Breast epithelium (tissue), 4 donors: ENCODE results near the gene TTC12. TPM values are rescaled to one million over a fixed set of nuclear protein-coding genes. Genes with fewer than 3 reads are reported as not detected.

Experiments
- DNase-seq, 2 donors: peaks; one replicate each; pipeline ENCODE4 v3.0.0-alpha.2; 2019; ENCODE audit warnings: low spot score in 2 of 2
- H3K27ac ChIP-seq, 2 donors: fragments of 200-600 bp; sonication (generic) in 1 of 2; one replicate each; pipeline ENCODE4 v1.5.1; 2016 to 2019; ENCODE audit warnings: mild to moderate bottlenecking in 1 of 2
- H3K27me3 ChIP-seq, 2 donors: fragments of 200-600 bp; sonication (generic) in 1 of 2; one replicate each; pipeline versions ENCODE4 v1.5.1 to v1.6.0; 2017 to 2019; ENCODE audit warnings: control low read depth in 1 of 2, mild to moderate bottlenecking in 1 of 2
- H3K36me3 ChIP-seq: fragments of 200-600 bp; one replicate; pipeline ENCODE4 v1.5.1; 2019
- H3K4me1 ChIP-seq, 2 donors: fragments of 200-600 bp; sonication (generic); one replicate each; pipeline ENCODE4 v1.5.1; 2016 to 2019; ENCODE audit warnings: control low read depth in 1 of 2
- H3K4me3 ChIP-seq, 3 donors: fragments of 200-600 bp; sonication (generic); 1 replicate in 2 of 3; 2 replicates in 1 of 3; pipeline ENCODE4 v1.5.1; 2016 to 2019; ENCODE audit warnings: mild to moderate bottlenecking in 3 of 3, moderate library complexity in 2 of 3
- H3K9me3 ChIP-seq, 2 donors: fragments of 200-600 bp; sonication (generic) in 1 of 2; one replicate each; pipeline ENCODE4 v1.5.1; 2016 to 2019; ENCODE audit warnings: control low read depth in 1 of 2
- CTCF ChIP-seq, 3 donors: fragments of 450-650 bp; IDR thresholded peaks; one replicate each; pipeline ENCODE4 v1.5.1; 2016 to 2017; ENCODE audit warnings: antibody characterized with exemption in 3 of 3, mild to moderate bottlenecking in 3 of 3, moderate library complexity in 3 of 3
- POLR2A ChIP-seq: fragments of 450-650 bp; IDR thresholded peaks from one replicate; pipeline ENCODE4 v1.6.1; 2016; ENCODE audit warnings: antibody characterized with exemption, mild to moderate bottlenecking, moderate library complexity
- POLR2AphosphoS5 ChIP-seq, 3 donors: sonication (generic); formaldehyde crosslinking; IDR thresholded peaks; one replicate each; pipeline ENCODE4 v1.6.1; 2017; ENCODE audit warnings: antibody characterized with exemption in 3 of 3
- intact Hi-C: fragments of 100-400 bp; cut with DNase I; formaldehyde crosslinking; loops from one replicate; pipeline ENCODE4 v1.15.1; 2023; ENCODE audit warnings: low total_unique reads
- total RNA-seq, 3 donors: library from RNA; depleted of rRNA; stranded (reverse); fragments of >200 nt; gene quantifications; one replicate each; pipeline ENCODE4 v1.1.0, GENCODE V29; 2016

The TTC12 gene
- total RNA-seq, 3 donors from 2014 or later: 12.3 to 48.4 (median 43.6) TPM

DNA sequence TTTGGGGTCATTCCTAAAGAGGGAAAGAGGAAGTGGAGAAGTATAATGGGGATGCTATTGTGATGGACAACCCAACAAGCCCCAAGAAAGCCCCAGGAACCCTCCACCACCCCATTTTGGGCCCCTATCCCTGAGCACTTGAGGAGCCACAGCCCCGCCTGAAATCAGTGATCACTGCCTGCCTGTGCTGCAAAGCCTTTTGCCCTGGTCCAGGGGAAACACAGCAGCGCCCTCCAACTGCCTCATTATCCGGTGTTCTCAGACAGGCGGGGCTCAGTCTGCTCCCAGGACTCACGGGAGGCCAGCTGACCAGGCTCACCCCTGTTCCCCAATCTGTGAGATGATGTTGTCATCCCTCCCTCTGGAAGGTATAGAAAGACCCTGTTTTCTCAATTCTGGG lies 44.7 kb upstream of the TTC12 start:
- H3K4me3 ChIP-seq: no peak overlapping the region
- no peaks in the 10 kb centered on the region for H3K27me3 ChIP-seq
- H3K4me1 ChIP-seq: no peaks in the 10 kb centered on the region
- DNase-seq: no peak
- no peak overlapping the region for H3K27ac ChIP-seq
- TF ChIP-seq POLR2AphosphoS5 (IDR thresholded peaks at IDR 0.05) (no peak), POLR2A (no peak), CTCF (IDR thresholded peaks at IDR 0.05) (no peak)
- H3K9me3 ChIP-seq: no peaks in the 10 kb centered on the region
- H3K36me3 ChIP-seq: no peaks in the 10 kb centered on the region
- intact Hi-C loops: no loop called here

GRCh38 chr11:113270080-113270479 lies 44.3 kb upstream of the TTC12 start:
- H3K27ac ChIP-seq: no peak overlapping the region
- intact Hi-C loops: no loop called here
- H3K4me3 ChIP-seq: no peak overlapping the region
- DNase-seq: no peak
- H3K27me3 ChIP-seq: no peaks in the 10 kb centered on the region
- no peaks in the 10 kb centered on the region for H3K4me1 ChIP-seq
- H3K36me3 ChIP-seq: no peaks in the 10 kb centered on the region
- H3K9me3 ChIP-seq: no peaks in the 10 kb centered on the region
- TF ChIP-seq CTCF (IDR thresholded peaks at IDR 0.05) (no peak), POLR2A (no peak), POLR2AphosphoS5 (IDR thresholded peaks at IDR 0.05) (no peak)

GRCh38 chr11:113271551-113272245 lies 42.7 kb upstream of the TTC12 start:
- no peak for TF ChIP-seq POLR2AphosphoS5 (IDR thresholded peaks at IDR 0.05)
- no peak for TF ChIP-seq POLR2A
- TF ChIP-seq CTCF (IDR thresholded peaks at IDR 0.05): no peak
- no peaks in the 10 kb centered on the region for H3K36me3 ChIP-seq
- no peaks in the 10 kb centered on the region for H3K9me3 ChIP-seq
- H3K4me1 ChIP-seq: no peaks in the 10 kb centered on the region
- no peak overlapping the region for H3K27ac ChIP-seq
- no peak overlapping the region for H3K4me3 ChIP-seq
- DNase-seq: no peak
- H3K27me3 ChIP-seq: no peaks in the 10 kb centered on the region
- intact Hi-C loops: no loop called here

DNA sequence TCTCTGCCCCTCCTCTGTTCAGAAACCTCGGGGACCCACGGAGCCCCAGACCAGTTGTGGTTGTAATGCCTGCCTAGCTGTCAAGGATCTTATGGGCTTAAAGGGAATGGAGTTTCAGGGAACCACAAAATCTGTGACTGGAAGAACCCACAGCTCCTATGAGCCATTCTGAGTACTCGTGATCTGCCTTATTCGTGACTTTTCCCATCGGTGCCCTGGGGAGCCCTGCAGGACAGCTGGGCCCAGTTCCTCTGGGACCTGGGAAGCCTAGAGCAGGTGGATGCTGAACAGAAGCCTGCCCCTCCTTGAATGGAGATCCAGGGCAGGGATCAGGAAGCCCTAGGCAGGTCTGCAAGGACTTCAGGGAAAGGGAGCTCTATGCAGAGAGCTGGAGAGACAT lies 42.1 kb upstream of the TTC12 start:
- Histone ChIP-seq H3K4me1 (no peaks in the 10 kb centered on the region), H3K9me3 (no peaks in the 10 kb centered on the region), H3K4me3 (no peak overlapping the region), H3K27me3 (no peaks in the 10 kb centered on the region), H3K36me3 (no peaks in the 10 kb centered on the region), H3K27ac (no peak overlapping the region)
- intact Hi-C loops: no loop called here
- TF ChIP-seq POLR2AphosphoS5 (IDR thresholded peaks at IDR 0.05): no peak
- TF ChIP-seq CTCF (IDR thresholded peaks at IDR 0.05): no peak
- no peak for TF ChIP-seq POLR2A
- no peak for DNase-seq

GRCh38 chr11:113272927-113273615 lies 41.3 kb upstream of the TTC12 start:
- intact Hi-C loops: no loop called here
- H3K27me3 ChIP-seq: no peaks in the 10 kb centered on the region

More at GRCh38 chr11:113272927-113273615, 41.3 kb upstream of the TTC12 start:
- H3K4me1 ChIP-seq: no peaks in the 10 kb centered on the region
- H3K36me3 ChIP-seq: no peaks in the 10 kb centered on the region
- no peak overlapping the region for H3K27ac ChIP-seq
- TF ChIP-seq CTCF (IDR thresholded peaks at IDR 0.05): no peak
- no peak for TF ChIP-seq POLR2A
- TF ChIP-seq POLR2AphosphoS5 (IDR thresholded peaks at IDR 0.05): no peak
- H3K4me3 ChIP-seq: no peak overlapping the region
- no peak for DNase-seq
- no peaks in the 10 kb centered on the region for H3K9me3 ChIP-seq
